ENCODE measurements around the gene DPP10.
"Not testable (repeated sequence)": the region's sequence is repeated elsewhere in the genome, so short reads cannot be mapped to it uniquely, and the experiment has no call there.

Gene DPP10

DNA sequence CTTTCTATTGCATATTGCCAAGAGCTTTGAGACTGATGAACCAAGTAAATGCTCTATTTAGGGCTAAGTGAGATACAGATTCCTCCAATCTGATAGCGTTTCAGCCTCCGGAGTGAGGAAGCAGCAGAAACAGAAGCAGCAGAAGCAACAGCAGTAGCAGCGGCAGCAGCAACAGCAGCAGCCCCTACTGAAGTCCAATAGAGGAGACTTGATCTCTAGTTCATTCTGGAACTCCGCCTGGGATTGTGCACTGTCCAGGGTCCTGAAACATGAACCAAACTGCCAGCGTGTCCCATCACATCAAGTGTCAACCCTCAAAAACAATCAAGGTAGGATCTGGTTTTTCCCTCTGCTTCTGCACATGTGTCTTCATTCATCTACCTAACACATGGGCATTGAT is at the start of gene DPP10:
DPP10 (plus strand) TSS at position 132 of the 400 bp plus-strand sequence.
- TF ChIP-seq, protein P1, sequence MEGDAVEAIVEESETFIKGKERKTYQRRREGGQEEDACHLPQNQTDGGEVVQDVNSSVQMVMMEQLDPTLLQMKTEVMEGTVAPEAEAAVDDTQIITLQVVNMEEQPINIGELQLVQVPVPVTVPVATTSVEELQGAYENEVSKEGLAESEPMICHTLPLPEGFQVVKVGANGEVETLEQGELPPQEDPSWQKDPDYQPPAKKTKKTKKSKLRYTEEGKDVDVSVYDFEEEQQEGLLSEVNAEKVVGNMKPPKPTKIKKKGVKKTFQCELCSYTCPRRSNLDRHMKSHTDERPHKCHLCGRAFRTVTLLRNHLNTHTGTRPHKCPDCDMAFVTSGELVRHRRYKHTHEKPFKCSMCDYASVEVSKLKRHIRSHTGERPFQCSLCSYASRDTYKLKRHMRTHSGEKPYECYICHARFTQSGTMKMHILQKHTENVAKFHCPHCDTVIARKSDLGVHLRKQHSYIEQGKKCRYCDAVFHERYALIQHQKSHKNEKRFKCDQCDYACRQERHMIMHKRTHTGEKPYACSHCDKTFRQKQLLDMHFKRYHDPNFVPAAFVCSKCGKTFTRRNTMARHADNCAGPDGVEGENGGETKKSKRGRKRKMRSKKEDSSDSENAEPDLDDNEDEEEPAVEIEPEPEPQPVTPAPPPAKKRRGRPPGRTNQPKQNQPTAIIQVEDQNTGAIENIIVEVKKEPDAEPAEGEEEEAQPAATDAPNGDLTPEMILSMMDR (conservative IDR thresholded peaks at IDR 0.05), result no peak

DNA sequence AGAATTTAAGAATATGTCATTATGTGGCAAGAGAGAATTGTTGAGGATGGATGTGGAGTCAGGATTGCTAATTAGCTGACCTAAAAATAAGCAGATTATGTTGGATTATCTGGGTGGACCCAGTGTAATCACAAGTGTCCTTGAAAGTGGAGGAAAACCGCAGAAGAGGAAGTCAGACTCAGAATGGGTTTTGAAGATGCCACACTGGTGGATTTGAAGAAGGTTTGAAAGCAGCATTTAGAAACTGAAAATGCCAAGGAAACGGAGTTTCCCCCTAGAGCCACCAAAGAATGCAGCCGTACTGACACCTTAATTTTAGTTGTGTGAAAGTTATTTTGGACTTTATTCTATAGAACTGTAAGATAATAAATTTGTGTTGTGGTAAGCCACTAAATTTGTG is 41.6 kb upstream of the DPP10 start:
- H3K27ac ChIP-seq, result no peak overlapping the region
- TF ChIP-seq, protein P1 (conservative IDR thresholded peaks at IDR 0.05), result no peak

More for the DNA sequence above, at the start of gene DPP10:
- no peak within 1 kb of the TSS for H3K27ac ChIP-seq

DNA sequence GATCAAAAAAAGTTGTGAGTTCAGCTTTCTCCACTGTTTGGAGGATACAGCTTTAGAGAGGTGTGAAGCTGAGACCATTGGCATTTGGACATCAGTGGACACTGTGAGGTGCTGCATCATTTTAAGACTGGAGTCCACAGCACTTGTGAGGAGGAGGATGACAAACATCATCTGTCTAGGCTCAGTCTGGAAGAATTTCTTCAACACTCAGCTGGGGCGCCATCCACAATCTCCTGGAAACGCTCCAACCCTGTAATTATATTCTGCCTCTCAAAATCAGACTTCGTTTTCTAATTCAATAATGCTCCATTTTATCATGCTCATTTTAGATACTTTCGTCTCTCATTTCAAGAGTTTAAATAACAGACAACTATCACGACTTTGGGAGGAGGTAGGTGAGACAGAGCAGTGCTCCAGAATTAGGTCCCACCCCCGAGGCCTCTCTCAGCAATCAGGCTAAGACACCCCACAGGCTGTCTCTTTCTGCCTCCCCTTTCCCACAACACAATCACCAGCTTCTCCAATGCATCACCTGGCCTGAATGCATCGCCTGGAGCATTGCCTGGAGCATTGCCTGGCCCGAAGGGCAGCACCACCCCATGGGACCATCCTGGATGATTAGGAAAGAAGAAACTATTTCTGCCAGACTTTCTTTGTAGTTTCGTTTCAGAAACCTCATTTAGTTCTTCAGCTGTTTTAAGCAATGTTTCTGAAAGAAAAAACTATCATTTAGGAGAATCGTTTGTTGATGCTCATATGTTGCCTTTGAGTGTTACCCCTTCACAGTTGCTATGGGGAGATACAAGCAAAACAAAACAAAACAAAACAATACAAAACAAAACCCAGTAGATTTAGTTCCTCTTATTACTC is 37.0 kb upstream of the DPP10 start:
- TF ChIP-seq, protein P1 (conservative IDR thresholded peaks at IDR 0.05), result no peak
- H3K27ac ChIP-seq, result no peak overlapping the region

DNA sequence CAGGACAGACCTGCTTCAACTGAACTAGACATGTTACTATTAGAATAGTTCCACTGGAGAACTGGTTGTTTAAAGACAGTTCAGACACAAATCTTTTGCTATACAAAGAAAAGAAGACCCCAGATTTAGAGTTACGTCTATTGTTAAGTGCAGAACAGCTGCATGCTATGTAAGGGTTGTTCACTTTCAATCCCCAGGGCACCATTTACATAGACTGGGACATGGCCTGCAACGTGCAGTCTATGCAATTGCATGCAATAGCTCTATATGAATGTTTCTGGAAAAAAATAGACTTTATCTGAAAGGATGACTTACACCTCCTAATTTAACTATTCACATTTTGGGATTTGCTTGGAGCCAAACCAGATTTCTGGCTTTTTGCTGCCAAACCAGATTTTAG is 36.1 kb upstream of the DPP10 start:
- H3K27ac ChIP-seq, result no peak overlapping the region
- TF ChIP-seq, protein P1 (conservative IDR thresholded peaks at IDR 0.05), result no peak

DNA sequence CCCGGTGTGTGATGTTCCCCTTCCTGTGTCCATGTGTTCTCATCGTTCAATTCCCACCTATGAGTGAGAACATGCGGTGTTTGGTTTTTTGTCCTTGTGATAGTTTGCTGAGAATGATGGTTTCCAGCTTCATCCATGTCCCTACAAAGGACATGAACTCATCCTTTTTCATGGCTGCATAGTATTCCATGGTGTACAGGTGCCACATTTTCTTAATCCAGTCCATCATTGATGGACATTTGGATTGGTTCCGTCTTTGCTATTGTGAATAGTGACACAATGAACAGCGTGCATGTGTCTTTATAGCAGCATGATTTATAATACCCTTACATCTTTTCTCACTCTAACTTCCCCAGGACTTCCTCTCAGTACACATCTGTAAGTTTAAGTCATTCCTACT is 35.1 kb upstream of the DPP10 start:
- H3K27ac ChIP-seq, result not testable (repeated sequence)

DNA sequence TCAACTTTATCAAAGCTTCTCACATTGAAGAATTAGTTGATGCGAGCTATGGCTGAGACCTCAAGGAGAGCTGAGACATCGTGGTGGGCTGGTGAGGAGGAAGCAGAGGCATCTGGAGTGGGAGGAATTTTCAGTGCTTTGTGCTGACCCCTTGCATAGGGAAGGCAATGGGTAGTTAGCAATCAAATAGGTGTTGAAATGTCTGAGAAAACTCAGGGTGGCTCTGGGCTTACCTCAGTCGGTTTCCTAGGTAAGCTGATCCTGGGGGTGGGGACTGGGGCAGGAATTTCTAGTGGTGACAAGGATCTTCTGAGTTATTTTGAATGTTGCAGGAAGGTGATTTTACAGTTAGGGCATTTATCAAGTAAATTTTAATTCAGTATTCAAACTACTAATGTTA is 20.7 kb upstream of the DPP10 start:
- TF ChIP-seq, protein P1 (conservative IDR thresholded peaks at IDR 0.05), result no peak

DNA sequence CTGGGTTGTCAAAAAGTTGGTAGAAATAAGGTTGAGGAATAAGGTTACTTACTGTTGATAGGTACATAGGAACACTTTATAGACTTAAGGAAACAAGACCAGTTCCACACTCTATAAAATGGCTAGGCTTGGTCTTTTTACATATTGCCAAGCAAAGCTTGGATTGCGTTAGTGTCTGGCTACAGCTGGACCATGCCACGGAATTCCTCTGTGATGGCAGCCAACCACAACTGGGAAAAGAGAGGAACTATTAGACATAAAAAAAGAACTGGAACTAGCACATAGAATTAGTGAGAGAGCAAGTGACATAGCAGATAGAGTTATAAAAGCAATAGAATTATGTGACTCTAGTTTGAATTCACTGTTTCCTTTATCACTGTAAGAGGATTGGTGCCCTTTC is 17.7 kb upstream of the DPP10 start:
- no peak overlapping the region for H3K27ac ChIP-seq
- TF ChIP-seq, protein P1 (conservative IDR thresholded peaks at IDR 0.05), result no peak

More for the DNA sequence above, 20.7 kb upstream of the DPP10 start:
- H3K27ac ChIP-seq, result no peak overlapping the region

DNA sequence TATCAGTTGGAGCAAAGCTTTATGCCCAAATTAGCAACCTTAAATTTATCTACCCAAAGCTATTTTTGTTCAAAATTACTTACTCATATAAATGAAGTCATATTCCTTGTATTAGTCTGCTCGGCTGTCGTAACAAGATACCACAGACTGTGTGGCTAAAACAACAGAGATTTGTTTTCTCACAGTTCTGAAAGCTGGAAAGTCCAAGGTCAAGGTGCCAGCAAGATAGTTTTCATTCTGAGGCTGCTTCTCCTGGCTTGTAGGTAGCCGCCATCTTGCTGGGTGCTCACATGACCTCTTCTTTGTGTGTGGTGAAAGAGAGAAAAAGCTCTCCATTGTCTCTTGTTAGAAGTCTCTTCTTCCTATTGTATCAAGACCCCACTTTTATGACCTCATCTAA is 15.7 kb upstream of the DPP10 start:
- no peak overlapping the region for H3K27ac ChIP-seq
- TF ChIP-seq, protein P1 (conservative IDR thresholded peaks at IDR 0.05), result no peak
